ENCODE results near the gene GP1BA.

The GP1BA gene

DNA sequence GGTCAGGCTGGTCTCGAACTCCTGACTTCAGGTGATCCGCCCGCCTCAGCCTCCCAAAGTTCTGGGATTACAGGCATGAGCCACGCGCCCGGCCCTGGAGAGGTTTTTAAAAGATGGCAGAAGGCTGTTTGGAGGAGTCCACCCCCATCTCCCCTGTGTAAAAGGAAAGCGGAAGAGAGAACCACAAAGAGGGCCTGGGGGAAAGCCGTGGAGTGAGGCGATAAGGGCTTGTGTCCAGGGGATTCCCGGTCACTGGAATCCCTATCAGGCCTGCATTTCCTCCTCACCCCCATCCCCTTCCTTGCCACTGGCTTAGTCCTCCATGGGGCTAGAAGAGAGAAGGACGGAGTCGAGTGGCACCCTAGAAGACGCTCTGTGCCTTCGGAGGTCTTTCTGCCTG, at the start of gene GP1BA:
Gene GP1BA, plus strand, starts transcription at position 315 of the 400 bp plus-strand sequence. CDS start 328 bp downstream, outside the sequence.
- DNase-seq (ENCODE audit: extremely low read depth in 1 of 2, low read depth in 1 of 2) = no peak

DNA sequence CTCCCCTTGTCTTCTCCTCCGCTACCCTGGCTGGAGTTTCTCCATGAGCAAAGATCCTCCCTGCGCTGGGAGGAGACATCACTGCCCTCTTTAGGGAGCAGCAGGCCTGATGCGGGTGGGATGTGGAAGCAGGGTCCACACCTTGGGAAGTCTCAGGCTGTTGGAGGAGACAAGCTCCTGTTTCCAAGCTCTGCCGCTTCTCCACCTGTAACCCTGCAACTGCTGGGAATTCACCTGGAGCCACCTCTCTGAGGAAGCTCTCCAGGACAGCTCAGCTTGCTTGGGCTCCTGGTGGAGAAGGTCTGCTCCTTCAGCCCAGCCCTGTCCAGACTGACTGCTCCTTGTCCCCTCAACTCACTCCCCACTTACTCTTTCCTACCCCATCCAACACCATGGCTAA, 47.6 kb upstream of the GP1BA start:
- no peak for DNase-seq (ENCODE audit: extremely low read depth in 1 of 2, low read depth in 1 of 2)

DNA sequence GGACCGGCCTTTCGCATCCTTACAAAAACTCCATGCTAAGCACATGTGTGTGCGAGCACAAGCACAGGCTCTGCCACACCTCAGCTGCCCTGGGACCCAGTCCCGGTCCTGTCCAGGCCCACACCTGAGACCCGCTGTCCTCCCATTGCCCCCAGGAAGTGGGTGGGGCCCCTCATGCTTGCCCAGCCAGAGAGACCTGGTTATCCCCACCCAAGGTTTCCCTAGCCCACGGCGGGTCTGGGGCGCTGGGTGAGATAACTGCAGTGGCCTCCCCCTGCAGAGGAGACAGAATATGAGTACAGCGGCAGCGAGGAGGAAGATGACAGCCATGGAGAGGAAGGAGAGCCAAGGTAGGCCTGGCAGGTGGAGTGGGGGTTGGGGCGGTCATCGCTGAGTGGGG, 45.2 kb upstream of the GP1BA start:
- DNase-seq (ENCODE audit: extremely low read depth in 1 of 2, low read depth in 1 of 2) = no peak

DNA sequence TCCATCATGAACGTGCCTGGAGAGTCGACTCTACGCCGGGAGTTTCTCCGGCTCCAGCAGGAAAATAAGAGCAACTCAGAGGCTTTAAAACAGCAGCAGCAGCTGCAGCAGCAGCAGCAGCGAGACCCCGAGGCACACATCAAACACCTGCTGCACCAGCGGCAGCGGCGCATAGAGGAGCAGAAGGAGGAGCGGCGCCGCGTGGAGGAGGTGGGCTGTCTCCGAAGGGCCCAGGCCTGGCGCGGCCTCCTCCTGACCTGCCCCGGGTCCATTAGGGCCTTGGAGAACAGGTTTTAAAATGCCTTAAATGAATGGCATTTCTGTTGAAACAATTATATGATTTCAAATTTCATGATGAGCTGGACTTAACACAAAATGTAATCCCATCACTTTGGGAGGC, 44.5 kb upstream of the GP1BA start:
- DNase-seq (ENCODE audit: extremely low read depth in 1 of 2, low read depth in 1 of 2) = no peak

DNA sequence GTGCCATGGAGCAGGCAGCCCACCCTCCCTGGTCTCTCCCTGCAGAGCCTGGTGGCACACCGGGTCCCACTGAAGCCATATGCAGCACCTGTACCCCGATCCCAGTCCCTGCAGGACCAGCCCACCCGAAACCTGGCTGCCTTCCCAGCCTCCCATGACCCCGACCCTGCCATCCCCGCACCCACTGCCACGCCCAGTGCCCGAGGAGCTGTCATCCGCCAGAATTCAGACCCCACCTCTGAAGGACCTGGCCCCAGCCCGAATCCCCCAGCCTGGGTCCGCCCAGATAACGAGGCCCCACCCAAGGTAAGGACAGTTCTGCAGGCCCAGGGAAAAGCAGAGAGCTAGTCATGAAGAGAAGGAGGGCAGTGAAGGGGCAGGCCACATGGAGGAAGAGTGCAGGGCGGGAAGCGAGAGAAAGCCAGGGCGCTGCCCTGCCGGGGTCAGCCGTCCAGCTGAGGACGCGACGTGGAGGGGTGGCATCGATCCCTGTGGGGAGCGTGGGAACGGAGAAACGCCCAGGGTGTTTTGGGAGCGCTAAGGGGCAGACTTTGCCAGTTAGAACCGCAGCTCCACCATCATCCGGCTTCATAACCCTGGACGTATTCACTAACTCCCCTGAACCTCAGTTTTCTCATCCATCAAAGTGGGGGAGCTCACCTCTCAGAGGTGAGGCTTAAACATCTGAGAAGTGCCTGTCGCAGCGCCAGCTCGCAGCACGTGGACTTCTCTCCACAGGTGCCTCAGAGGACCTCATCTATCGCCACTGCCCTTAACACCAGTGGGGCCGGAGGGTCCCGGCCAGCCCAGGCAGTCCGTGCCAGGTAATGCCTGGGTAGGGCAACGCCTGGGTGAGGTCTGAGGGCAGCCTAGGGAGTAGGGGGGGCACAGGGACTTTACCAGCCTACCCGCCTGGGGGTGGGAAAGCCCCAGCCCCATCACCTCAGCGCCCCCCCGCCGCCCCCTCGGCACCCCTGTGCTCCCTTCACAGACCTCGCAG, 40.4 kb upstream of the GP1BA start:
- no peak for DNase-seq (ENCODE audit: extremely low read depth in 1 of 2, low read depth in 1 of 2)

DNA sequence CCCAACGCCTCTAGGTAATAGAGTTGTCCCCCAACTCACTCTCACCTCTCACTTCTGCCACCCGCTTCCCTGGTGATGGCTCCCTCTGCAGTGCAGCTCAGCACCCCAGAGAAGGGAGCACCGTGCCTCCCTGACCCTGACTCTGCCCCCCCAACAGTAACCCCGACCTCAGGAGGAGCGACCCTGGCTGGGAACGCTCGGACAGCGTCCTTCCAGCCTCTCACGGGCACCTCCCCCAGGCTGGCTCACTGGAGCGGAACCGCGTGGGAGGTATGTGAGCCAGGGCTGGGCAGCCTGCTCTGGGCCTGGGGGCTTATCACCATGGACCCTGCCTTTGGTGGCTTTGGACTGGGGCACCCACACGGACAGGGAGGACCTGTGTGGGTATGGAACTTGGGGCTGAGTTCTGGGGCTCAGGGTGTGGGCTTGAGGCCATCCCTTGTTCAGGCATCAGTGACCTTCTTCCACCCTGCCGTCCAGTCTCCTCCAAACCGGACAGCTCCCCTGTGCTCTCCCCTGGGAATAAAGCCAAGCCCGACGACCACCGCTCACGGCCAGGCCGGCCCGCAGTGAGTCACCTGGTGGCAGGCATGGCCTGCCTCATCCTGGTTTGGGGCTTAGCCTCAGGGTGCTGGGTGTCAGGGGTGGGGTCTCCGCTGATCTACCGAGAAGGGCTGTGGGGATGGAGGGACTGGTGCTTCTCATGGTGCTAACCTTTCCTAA, 39.4 kb upstream of the GP1BA start:
- no peak for DNase-seq (ENCODE audit: extremely low read depth in 1 of 2, low read depth in 1 of 2)

DNA sequence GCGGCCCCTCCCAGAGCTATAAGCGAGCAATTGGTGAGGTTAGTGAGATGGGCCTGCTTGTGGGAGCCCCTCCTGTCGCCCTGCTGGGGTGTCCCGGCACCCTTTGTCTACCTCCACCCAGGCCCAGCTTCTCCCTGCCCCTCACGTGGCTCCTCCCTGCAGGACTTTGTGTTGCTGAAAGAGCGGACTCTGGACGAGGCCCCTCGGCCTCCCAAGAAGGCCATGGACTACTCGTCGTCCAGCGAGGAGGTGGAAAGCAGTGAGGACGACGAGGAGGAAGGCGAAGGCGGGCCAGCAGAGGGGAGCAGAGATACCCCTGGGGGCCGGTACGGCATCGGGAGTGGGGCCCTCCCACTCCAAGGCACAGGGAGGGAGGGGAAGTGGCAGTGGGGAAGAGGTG, 38.8 kb upstream of the GP1BA start:
- no peak for DNase-seq (ENCODE audit: extremely low read depth in 1 of 2, low read depth in 1 of 2)

DNA sequence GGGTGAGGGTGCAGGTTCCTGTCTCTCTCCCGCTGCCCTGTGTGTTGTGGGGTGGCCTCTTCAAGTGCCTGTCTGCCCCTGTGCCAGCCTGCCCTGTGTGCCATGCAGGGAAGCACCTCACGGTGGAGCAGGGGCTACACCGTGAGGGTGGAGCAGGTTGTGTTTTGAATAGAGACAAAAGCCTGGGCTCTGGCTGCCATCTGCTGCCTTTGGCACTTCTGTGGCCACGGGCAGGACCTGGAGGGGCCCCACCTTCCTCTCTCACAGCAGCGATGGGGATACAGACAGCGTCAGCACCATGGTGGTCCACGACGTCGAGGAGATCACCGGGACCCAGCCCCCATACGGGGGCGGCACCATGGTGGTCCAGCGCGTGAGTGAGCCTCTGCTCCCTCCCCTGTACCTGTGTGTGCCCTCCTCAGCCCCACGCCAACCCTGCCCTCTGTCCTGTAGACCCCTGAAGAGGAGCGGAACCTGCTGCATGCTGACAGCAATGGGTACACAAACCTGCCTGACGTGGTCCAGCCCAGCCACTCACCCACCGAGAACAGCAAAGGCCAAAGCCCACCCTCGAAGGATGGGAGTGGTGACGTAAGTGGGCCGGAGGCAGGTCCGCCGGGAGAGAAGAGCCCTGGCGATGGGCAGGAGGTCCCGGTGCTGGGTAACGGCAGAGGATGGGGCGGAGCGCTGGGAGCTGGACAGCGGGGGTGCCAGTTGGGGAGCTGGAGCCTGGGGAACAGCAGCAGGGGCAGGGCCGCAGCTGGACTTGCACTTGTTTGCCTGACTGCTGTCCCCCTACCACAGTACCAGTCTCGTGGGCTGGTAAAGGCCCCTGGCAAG, 38.1 kb upstream of the GP1BA start:
- DNase-seq (ENCODE audit: extremely low read depth in 1 of 2, low read depth in 1 of 2) = no peak

DNA sequence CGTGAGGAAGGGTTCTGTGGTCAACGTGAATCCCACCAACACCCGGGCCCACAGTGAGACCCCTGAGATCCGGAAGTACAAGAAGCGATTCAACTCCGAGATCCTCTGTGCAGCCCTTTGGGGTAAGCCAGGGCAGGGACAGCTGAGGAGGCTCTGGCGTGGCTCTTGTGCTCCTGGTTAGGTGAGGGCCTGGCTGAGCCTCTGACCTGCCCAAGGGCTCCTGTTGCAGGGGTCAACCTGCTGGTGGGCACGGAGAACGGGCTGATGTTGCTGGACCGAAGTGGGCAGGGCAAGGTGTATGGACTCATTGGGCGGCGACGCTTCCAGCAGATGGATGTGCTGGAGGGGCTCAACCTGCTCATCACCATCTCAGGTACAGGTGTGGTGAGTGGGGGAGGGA, 37.0 kb upstream of the GP1BA start:
- DNase-seq (ENCODE audit: extremely low read depth in 1 of 2, low read depth in 1 of 2) = no peak

DNA sequence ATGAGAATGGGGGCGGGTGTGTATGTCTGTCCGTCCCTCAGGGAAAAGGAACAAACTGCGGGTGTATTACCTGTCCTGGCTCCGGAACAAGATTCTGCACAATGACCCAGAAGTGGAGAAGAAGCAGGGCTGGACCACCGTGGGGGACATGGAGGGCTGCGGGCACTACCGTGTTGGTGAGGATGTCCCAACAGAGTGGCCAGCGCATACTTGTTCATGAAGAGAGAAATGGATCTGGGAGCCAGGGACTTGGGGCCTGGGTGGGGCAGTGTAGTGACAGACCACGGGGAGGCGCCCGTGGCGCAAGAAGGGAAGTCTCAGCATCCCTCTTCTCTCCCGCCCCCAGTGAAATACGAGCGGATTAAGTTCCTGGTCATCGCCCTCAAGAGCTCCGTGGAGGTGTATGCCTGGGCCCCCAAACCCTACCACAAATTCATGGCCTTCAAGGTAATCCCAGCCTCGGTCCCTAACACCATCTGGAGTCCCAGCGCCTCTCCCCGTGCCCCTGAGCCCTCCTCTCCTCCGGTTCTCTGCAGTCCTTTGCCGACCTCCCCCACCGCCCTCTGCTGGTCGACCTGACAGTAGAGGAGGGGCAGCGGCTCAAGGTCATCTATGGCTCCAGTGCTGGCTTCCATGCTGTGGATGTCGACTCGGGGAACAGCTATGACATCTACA, 36.3 kb upstream of the GP1BA start:
- no peak for DNase-seq (ENCODE audit: extremely low read depth in 1 of 2, low read depth in 1 of 2)

DNA sequence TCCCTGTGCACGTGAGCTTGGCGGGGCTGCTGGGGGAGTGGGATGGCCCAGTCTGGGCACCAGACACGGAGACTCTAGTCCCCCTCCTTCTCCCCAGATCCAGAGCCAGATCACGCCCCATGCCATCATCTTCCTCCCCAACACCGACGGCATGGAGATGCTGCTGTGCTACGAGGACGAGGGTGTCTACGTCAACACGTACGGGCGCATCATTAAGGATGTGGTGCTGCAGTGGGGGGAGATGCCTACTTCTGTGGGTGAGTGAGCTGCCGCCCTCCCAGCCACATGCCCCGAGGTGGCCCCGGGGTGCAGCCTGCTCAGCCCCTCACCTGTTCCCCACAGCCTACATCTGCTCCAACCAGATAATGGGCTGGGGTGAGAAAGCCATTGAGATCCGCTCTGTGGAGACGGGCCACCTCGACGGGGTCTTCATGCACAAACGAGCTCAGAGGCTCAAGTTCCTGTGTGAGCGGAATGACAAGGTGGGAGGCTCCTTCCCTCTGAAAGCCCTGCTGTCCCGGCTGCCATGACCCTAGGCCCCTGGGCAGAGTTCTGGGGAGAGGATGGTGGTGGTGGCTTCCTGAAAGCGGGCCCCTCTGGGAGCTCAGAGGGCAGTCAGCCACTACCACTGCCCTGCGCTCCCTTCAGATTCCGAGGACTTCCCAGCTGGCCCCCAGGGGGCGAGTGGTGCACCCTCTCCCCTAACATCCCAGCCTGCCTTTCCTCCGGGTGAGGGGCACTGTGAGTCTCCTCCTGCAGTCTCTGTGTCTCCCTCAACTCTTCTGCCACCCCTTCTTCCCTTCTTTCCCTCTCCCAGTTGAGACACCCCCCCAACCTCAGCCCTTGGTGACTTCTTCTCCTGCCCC, 35.5 kb upstream of the GP1BA start:
- no peak for DNase-seq (ENCODE audit: extremely low read depth in 1 of 2, low read depth in 1 of 2)

DNA sequence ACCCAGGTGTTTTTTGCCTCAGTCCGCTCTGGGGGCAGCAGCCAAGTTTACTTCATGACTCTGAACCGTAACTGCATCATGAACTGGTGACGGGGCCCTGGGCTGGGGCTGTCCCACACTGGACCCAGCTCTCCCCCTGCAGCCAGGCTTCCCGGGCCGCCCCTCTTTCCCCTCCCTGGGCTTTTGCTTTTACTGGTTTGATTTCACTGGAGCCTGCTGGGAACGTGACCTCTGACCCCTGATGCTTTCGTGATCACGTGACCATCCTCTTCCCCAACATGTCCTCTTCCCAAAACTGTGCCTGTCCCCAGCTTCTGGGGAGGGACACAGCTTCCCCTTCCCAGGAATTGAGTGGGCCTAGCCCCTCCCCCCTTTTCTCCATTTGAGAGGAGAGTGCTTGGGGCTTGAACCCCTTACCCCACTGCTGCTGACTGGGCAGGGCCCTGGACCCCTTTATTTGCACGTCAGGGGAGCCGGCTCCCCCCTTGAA, 34.8 kb upstream of the GP1BA start:
- no peak for DNase-seq (ENCODE audit: extremely low read depth in 1 of 2, low read depth in 1 of 2)

DNA sequence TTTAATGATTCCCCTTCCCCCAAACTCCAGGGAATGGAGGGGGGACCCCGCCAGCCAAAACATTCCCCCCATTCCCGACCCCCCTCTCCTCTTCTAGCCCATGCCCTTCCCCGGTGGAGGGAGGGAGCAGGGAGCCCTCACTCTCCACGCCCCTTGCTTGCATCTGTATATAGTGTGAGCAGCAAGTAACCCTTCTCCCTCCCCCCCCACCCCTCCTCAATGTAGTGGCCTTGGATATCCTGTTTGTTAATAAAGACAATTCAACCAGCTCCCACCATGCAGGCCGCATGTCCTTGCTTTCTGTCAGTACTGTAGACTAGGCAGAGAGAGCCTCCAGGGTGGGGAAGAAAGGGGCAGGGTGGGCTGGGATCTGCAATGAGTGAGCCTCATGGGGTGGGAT, 34.3 kb upstream of the GP1BA start:
- DNase-seq (ENCODE audit: extremely low read depth in 1 of 2, low read depth in 1 of 2) = no peak

DNA sequence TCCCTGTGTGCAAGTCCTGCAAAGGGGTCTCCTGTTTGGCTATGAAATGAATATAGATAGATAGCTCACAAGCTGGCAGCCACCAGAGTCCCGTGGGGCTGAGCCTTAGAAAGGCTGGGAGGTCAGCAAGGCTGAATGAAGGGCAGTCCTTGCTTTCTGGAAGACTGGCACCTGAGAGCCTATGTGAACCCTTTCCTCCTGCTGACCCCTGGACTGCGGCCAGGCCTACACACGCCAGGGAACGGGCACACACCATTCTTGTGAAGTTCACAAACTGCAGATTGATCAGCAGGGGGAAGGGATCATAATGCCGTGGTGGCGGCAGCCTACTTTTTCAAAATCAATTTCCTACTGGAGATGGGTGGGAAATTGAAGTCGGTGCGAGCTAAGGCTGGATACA, 33.7 kb upstream of the GP1BA start:
- no peak for DNase-seq (ENCODE audit: extremely low read depth in 1 of 2, low read depth in 1 of 2)

DNA sequence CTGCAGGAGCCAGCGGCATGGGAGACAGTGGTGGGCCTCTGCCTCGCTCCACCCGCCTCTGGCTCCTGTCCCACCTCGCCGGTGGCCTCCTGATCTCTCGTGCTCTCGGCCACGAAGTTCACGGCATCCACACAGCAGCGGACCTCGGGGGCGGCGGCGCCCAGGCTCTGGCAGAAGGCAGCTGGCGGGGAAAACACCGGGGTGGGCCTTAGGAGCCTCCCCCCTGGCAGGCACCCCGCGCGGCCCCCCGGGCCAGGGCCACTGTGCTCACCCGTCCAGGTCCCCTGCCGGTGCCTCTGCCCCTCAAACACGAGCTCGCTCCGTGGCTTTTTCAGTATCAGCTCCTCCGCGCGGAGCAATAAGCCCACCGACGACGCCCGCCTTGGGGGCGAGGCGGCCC, 33.1 kb upstream of the GP1BA start:
- no peak for DNase-seq (ENCODE audit: extremely low read depth in 1 of 2, low read depth in 1 of 2)

DNA sequence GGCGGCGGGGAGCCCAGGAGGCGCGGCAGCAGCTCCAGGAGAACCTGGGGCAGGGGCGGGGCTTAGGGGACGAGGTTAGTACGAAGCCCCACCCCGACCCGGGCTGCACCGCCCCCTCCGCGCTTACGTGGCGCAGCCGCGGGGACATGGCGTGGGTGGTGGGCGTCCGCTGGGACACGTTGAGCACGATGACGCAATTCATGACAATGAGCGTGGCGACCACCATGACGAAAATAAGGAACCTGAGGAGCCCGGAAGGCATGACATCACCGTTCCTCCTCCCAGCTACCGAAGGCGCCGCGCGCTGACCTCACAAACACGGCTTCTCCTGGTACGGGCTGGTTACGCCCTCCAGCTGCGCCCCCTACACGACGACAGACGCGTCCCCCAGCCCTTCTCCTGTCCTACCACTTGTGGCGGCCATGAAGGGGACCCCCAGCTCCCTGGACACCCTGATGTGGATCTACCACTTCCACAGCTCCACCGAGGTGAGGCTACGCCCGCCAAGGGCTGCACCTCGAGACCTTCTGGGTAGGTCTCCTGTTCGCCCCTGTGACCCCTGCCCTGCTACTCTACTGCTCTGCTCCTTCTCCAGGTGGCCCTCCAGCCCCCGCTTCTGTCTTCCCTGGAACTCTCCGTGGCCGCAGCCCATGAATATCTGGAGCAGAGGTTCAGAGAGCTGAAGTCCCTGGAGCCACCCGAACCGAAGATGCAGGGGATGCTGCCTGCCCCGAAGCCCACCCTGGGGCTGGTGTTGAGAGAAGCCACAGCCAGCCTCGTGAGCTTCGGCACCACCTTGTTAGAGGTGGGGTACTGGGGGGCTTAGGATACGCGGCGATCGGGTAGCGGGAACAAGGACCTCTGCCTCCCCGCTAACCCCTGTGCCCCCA, 32.5 kb upstream of the GP1BA start, which contains the start of gene C17orf107:
Gene C17orf107, plus strand, starts transcription at position 196 of the 890 bp plus-strand sequence. Its CDS starts 227 bp downstream, at position 423.
- DNase-seq (ENCODE audit: extremely low read depth in 1 of 2, low read depth in 1 of 2) = peak; percentile 86 to 92

DNA sequence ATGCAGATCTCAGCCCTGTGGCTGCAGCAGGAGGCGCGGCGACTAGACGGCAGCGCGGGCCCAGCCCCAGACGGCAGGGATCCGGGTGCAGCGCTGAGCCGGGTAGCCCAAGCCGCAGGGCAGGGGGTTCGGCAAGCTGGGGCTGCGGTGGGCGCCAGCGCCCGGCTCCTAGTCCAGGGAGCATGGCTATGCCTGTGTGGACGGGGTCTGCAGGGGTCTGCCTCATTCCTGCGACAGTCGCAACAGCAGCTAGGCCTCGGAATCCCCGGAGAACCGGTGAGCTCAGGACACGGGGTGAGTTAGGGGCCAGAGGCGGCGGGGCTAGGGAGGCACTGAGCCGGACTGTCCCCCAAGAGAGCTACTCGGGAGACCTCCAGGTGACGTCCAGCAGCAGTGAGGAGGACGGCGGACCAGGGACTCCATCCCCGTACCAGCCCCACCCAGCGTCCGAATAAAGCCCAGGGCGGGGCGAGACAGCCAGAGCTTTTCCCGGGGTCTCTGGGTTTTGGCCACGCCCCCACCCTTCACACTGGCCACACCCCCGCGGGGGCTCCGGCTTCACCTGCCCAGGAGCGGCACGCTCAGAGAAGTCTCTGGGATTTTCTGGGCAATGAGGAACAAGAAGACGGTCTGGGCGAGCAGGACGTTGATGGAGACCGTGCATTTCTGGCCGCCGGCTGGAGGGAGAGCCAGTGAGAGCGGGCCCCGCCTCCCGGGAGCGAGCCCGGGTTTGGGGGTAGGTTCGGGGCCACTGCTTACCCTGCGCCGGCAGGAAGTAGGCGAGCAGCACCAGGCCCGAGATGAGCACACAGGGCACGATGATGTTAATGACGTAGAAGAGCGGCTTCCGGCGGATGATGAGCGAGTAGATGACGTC, 31.6 kb upstream of the GP1BA start:
- DNase-seq (ENCODE audit: extremely low read depth in 1 of 2, low read depth in 1 of 2) = peak in 1 of 2 donors; percentile 43

Measured in activated CD8-positive, alpha-beta memory T cell treated with anti-CD3 and anti-CD28 coated beads for 1 hour (primary cell).